Natural killer cell (primary cell): ENCODE measurements around the gene MCRIP2. TPM values are rescaled to one million over a fixed set of nuclear protein-coding genes. Genes with fewer than 3 reads are reported as not detected.

Experiments used
- ATAC-seq, 3 donors: fragments of 150-1000 bp in 2 of 3; fragments of 200-7000 bp in 1 of 3; cut with Tn5 transposase; 1 replicate in 1 of 3; 2 replicates in 2 of 3; pipeline ENCODE4 v1.10.0; 2021; ENCODE audit warnings: mild to moderate bottlenecking in 2 of 3, moderate library complexity in 2 of 3
- DNase-seq, 2 donors: peaks; one replicate each; pipeline versions ENCODE4 v3.0.0 to v3.0.0-alpha.2; 2013 to 2021; ENCODE audit warnings: mixed read lengths in 1 of 2
- H3K27ac ChIP-seq: one replicate; pipeline ENCODE4 v1.5.1; 2013; ENCODE audit warnings: mild to moderate bottlenecking, low read length
- H3K27me3 ChIP-seq: one replicate; pipeline ENCODE4 v1.6.1; 2013; ENCODE audit warnings: low read length; ENCODE audit not compliant: control insufficient read depth, insufficient read depth
- H3K36me3 ChIP-seq: one replicate; pipeline ENCODE4 v1.6.1; 2013; ENCODE audit warnings: low read length; ENCODE audit not compliant: control insufficient read depth, insufficient read depth
- H3K4me1 ChIP-seq: one replicate; pipeline ENCODE4 v1.6.1; 2013; ENCODE audit warnings: low read length; ENCODE audit not compliant: control insufficient read depth, insufficient read depth
- H3K4me3 ChIP-seq: one replicate; pipeline ENCODE4 v1.5.1; 2013; ENCODE audit warnings: low read length
- H3K9me3 ChIP-seq: one replicate; pipeline ENCODE4 v1.6.1; 2013; ENCODE audit warnings: low read length; ENCODE audit not compliant: control insufficient read depth, insufficient read depth
- H3K27ac Mint-ChIP-seq, 2 donors: one replicate each; pipeline ENCODE4 v1.8.0; 2022; ENCODE audit warnings: mild to moderate bottlenecking in 2 of 2, mixed read lengths in 2 of 2, moderate library complexity in 1 of 2
- H3K27me3 Mint-ChIP-seq, 2 donors: one replicate each; pipeline ENCODE4 v1.8.0; 2022; ENCODE audit warnings: low read depth in 2 of 2, mixed read lengths in 2 of 2
- H3K36me3 Mint-ChIP-seq: one replicate; pipeline ENCODE4 v1.8.0; 2022; ENCODE audit warnings: mixed read lengths
- H3K4me1 Mint-ChIP-seq, 2 donors: one replicate each; pipeline ENCODE4 v1.8.0; 2022; ENCODE audit warnings: mixed read lengths in 2 of 2
- H3K4me3 Mint-ChIP-seq: one replicate; pipeline ENCODE4 v1.8.0; 2022; ENCODE audit warnings: mild to moderate bottlenecking, moderate library complexity, mixed read lengths
- H3K9me3 Mint-ChIP-seq, 2 donors: one replicate each; pipeline ENCODE4 v1.8.0; 2022; ENCODE audit warnings: mixed read lengths in 2 of 2
- CTCF ChIP-seq: fragments of 200-600 bp; IDR thresholded peaks from one replicate; pipeline ENCODE4 v1.8.0; 2022; ENCODE audit warnings: antibody characterized with exemption
- WGBS: methylation state at CpG from one replicate; pipeline ENCODE4 v1.1.7; 2013; ENCODE audit warnings: missing lambda C conversion rate; ENCODE audit not compliant: insufficient coverage; 5-methylcytosine and 5-hydroxymethylcytosine counted together
- intact Hi-C: fragments of 100-400 bp; cut with micrococcal nuclease; formaldehyde crosslinking; loops from one replicate; pipeline ENCODE4 v1.14.2; 2022
- total RNA-seq, 4 donors: library from RNA; stranded (reverse); fragments of 120-200 nt in 1 of 4; gene quantifications; one replicate each; pipeline versions ENCODE4 v1.2.3 to v1.2.4, GENCODE V29; 2013 to 2022

Gene MCRIP2
- total RNA-seq, 3 donors from 2014 or later (not counting 1 experiment from before 2014, with no cell fraction given) = 11.3 to 17.4 (median 15.7) TPM

GRCh38 chr16:684961-685696, 43.5 kb downstream of the MCRIP2 start:
- no peak for DNase-seq
- peaks cover 2 to 33% of the 10 kb centered on the region in 2 donors for H3K4me1 Mint-ChIP-seq
- H3K36me3 Mint-ChIP-seq = no peaks in the 10 kb centered on the region
- Histone ChIP-seq H3K4me1 (peaks cover 61% of the 10 kb centered on the region), H3K9me3 (no peaks in the 10 kb centered on the region), H3K36me3 (peaks cover 21% of the 10 kb centered on the region), H3K27me3 (no peaks in the 10 kb centered on the region), H3K4me3 (no peak overlapping the region), H3K27ac (peak overlapping the region; percentile 82)
- no peak for ATAC-seq
- peak overlapping the region; percentile 78 to 85 for H3K27ac Mint-ChIP-seq
- H3K27me3 Mint-ChIP-seq = no peaks in the 10 kb centered on the region
- no peak for TF ChIP-seq CTCF
- intact Hi-C loops = no loop called here
- no peaks in the 10 kb centered on the region for H3K9me3 Mint-ChIP-seq
- WGBS = 96% methylated on average over 61 of the region's 61 CpGs
- H3K4me3 Mint-ChIP-seq = no peak overlapping the region

- H3K27ac Mint-ChIP-seq = peak overlapping the region in 1 of 2 donors; percentile 16
- WGBS = 74% methylated on average over 10 of the region's 10 CpGs
- H3K4me1 Mint-ChIP-seq = peaks cover 6 to 38% of the 10 kb centered on the region in 2 donors
- no peak for TF ChIP-seq CTCF
- no peak overlapping the region for H3K4me3 ChIP-seq
- peaks cover 64% of the 10 kb centered on the region for H3K4me1 ChIP-seq
- no peaks in the 10 kb centered on the region for H3K9me3 ChIP-seq
- ATAC-seq (no peak), DNase-seq (no peak)
- no peaks in the 10 kb centered on the region for H3K27me3 ChIP-seq
- H3K27ac ChIP-seq = no peak overlapping the region
- peaks cover 21% of the 10 kb centered on the region for H3K36me3 ChIP-seq
- intact Hi-C loops = no loop called here
- H3K4me3 Mint-ChIP-seq = peak overlapping the region; percentile 31
- H3K36me3 Mint-ChIP-seq = no peaks in the 10 kb centered on the region
- no peaks in the 10 kb centered on the region for H3K27me3 Mint-ChIP-seq
- no peaks in the 10 kb centered on the region for H3K9me3 Mint-ChIP-seq
These were observed 44.3 kb downstream of the MCRIP2 start for GRCh38 chr16:685967-686366.

- Mint-ChIP-seq H3K27ac (no peak overlapping the region), H3K27me3 (no peaks in the 10 kb centered on the region), H3K36me3 (no peaks in the 10 kb centered on the region), H3K4me3 (peak overlapping the region; percentile 31), H3K4me1 (peaks cover 6 to 35% of the 10 kb centered on the region in 2 donors), H3K9me3 (no peaks in the 10 kb centered on the region)
- H3K4me1 ChIP-seq = peaks cover 57% of the 10 kb centered on the region
- no peak for TF ChIP-seq CTCF
- peaks cover 17% of the 10 kb centered on the region for H3K36me3 ChIP-seq
- H3K9me3 ChIP-seq = no peaks in the 10 kb centered on the region
- ATAC-seq = no peak
- H3K27me3 ChIP-seq = no peaks in the 10 kb centered on the region
- intact Hi-C loops = no loop called here
- no peak overlapping the region for H3K27ac ChIP-seq
- 96% methylated on average over 51 of the region's 51 CpGs for WGBS
- H3K4me3 ChIP-seq = no peak overlapping the region
- DNase-seq = no peak
These were observed 45.0 kb downstream of the MCRIP2 start for GRCh38 chr16:686459-687260.
